Esophagus muscularis mucosa (tissue), 4 donors: Measurements from ENCODE around the gene ART1.

Experiments used
- EP300 ChIP-seq: sonication (generic); formaldehyde crosslinking; IDR thresholded peaks from one replicate; pipeline ENCODE4 v1.6.1; 2017; ENCODE audit warnings: antibody characterized with exemption
- POLR2AphosphoS5 ChIP-seq, 2 donors: sonication (generic); formaldehyde crosslinking; IDR thresholded peaks; one replicate each; pipeline ENCODE4 v1.6.1; 2017; ENCODE audit warnings: antibody characterized with exemption in 2 of 2
- TF ChIP-seq, protein P1 (sequence below), 3 experiments: fragments of 200-600 bp in 2 of 3; fragments of 450-650 bp in 1 of 3; sonication (generic) in 2 of 3; IDR thresholded peaks; one replicate each; pipeline ENCODE4 v1.5.1; 2017 to 2019; ENCODE audit warnings: antibody characterized with exemption in 3 of 3, mild to moderate bottlenecking in 2 of 3, moderate library complexity in 1 of 3

DNA sequence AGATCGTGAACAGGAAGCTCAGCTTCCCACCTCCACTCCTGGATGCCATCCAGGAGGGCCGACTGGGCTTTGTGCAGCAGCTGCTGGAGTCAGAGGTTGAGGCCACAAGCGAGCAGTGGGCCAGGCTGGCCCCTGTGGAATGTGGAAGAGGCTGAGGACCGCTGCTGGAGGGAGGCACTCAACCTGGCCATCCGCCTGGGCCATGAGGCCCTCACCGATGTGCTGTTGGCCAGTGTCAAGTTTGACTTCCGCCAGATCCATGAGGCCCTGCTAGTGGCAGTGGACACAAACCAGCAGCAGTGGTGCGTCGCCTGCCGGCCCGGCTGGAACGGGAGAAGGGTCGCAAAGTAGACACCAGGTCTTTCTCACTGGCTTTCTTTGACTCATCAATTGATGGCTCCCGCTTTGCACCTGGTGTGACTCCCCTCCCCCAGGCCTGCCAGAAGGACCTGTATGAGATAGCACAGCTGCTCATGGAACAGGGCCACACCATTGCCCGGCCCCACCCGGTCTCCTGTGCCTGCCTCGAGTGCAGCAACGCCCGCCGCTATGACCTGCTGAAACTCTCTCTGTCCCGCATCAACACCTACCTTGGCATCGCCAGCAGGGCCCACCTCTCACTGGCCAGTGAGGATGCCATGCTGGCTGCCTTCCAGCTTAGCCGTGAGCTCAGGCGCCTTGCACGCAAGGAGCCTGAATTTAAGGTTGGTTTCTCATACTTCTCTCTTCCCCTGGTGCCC, 28.0 kb upstream of the ART1 start:
- TF ChIP-seq, protein P1, sequence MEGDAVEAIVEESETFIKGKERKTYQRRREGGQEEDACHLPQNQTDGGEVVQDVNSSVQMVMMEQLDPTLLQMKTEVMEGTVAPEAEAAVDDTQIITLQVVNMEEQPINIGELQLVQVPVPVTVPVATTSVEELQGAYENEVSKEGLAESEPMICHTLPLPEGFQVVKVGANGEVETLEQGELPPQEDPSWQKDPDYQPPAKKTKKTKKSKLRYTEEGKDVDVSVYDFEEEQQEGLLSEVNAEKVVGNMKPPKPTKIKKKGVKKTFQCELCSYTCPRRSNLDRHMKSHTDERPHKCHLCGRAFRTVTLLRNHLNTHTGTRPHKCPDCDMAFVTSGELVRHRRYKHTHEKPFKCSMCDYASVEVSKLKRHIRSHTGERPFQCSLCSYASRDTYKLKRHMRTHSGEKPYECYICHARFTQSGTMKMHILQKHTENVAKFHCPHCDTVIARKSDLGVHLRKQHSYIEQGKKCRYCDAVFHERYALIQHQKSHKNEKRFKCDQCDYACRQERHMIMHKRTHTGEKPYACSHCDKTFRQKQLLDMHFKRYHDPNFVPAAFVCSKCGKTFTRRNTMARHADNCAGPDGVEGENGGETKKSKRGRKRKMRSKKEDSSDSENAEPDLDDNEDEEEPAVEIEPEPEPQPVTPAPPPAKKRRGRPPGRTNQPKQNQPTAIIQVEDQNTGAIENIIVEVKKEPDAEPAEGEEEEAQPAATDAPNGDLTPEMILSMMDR (IDR thresholded peaks at IDR 0.05), result no peak
- no peak for TF ChIP-seq POLR2AphosphoS5 (IDR thresholded peaks at IDR 0.05)
- TF ChIP-seq EP300, result no peak
